NCI-H2107 treated with DMSO at 0.1 percent for 48 hours (cell line): Measurements from ENCODE around the gene PLCB1.
A peak's percentile ranks its signal among the peaks of the same experiment; 100 is the strongest.
"Not testable (repeated sequence)": the region's sequence is repeated elsewhere in the genome, so short reads cannot be mapped to it uniquely, and the experiment has no call there.

ENCODE experiments used
- DNase-seq: peaks from one replicate; lab custom pipeline; 2025; ENCODE audit not compliant: unreplicated experiment; lab: John Stamatoyannopoulos, UW

The PLCB1 gene

DNA sequence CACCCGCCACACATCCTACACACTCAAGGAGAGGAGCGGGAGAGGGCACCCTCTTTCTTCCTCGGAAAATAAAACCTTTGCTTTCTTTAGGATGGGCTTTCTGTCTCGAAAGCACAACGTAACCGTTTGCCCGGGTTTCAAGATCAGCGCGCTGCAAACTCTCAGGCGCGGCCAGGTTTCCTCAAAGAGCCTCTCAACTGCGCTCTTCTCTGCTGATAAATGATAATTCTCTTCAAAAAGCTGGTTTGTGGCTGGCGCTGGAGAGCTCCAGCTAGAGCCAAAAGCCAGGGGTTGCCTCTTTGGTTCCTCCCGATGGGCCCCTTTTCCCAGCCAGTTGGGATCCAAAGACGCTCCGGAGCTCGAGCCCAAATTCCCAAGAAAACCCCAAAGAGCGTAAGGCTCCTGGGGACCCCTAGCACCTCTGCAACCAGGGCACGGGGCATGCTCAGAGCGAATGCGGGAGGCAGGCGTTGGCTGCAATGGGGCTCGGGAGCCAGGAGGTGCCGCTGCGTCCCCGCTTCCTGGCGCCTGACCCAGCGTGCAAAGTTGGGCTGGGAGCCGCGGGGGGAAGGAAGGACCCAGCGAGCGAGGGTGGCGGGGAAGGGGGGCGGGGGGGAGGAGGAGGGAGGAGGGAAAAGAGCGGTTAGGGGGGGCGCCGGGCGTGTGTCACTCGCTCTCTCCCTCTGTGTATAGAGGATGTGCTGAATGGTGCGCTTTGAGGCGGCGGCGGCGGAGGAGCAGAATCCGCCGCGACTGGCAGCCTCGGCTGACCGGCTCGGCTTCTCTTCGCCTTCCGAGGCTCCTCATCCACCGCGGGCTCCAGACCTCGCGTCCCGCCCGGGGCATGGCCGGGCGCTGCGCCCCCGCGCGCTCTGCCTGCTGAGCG is at the start of gene PLCB1:
PLCB1 (plus strand) TSS at position 669 of the 886 bp plus-strand sequence. CDS start 386 bp downstream, outside the sequence.
- peak; percentile 19 for DNase-seq

GRCh38 chr20:8082989-8083388 is 49.1 kb upstream of the PLCB1 start:
- DNase-seq: peak; percentile 62

DNA sequence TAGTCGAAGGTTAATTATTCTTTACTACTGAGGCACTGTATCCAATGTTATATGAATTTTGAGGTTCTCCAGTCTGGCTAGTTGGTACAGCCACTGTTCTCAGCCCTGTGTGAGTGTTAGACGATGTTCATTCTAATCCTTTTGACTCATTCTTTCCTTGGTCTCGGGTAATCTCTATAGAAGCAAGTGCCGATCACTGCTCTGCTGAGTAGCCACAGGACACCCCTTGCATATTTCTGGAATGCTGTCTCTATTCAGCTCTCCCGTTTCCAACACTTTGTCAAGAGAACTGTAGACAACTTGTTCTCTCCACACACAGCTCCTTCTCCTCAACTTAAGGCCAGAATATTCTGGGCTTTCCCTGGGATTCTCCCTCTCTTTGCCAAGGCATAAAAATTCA is 42.4 kb upstream of the PLCB1 start:
- DNase-seq: no peak

- no peak for DNase-seq
These were observed 37.6 kb upstream of the PLCB1 start for GRCh38 chr20:8094415-8094818.

- no peak for DNase-seq
These were observed 37.2 kb upstream of the PLCB1 start for GRCh38 chr20:8094850-8095249.

DNA sequence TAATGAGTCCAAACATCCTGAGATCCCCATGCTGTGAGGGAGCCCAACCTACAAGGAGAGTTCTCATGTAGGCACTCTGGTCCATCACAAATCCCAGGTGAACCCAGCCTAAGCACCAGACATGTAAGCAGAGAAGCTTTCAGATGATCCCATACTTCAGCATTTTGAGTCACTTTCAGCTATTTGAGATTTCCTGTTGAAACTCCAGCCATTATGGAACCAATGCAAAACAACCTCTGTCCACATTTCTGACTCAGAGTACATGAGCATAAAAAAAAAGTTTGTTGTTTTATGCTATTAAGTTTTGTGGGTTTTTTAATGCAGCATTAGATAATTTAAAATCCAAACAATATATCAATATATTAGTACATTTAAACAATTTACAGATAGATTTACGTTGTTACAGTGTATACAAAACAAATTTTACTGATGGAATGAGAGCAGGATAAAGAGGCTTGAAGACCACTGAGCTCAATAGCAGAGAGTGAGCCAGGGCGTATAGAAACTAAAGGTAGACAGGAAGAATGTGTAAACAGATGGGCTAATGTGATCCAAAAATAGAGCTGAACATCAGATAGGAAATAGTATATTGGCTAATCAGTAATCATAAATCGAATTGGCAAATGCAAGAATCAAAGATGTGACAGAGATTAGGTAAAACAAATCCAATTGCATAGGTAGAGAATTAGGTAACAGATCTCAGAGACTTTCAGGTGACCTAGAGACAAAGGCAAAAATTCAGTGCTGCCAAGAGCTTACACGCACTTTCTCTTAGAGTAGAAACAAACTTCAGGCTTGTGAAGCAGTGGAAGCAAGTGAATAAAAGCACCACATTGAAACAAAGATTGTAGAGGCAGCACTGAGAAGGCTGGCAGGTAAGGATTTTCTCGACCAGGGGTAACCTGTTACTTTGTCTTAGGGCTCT is 36.2 kb upstream of the PLCB1 start:
- DNase-seq: no peak

- no peak for DNase-seq
These were observed 34.8 kb upstream of the PLCB1 start for GRCh38 chr20:8097307-8097706.

DNA sequence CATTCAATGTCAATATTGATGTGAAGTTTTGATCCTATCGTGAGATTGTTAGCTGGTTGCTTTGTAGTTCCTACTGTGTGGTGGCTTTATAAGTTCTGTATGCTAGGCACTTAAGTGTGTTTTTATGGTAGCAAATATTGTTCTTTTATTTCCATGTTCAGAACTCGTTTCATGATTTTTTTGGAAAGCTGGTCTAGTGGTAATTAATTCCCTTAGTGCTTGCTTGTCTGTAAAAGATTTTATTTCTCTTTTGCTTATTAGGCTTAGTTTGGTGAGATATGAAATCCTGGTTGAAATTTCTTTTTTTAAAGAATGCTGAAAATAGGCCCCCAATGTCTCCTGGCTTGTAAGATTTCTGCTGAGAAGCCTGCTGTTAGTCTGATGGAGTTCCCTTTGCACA is 27.8 kb upstream of the PLCB1 start:
- DNase-seq: no peak

DNA sequence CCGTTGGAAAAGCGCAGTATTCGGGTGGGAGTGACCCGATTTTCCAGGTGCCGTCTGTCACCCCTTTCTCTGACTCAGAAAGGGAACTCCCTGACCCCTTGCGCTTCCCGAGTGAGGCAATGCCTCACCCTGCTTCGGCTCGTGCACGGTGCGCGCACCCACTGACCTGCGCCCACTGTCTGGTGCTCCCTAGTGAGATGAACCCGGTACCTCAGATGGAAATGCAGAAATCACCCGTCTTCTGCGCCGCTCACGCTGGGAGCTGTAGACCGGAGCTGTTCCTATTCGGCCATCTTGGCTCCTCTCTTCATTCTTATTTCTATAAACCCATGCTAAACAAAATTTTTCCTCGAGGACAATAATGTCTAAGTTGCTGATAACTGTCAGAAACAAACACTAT is 17.5 kb upstream of the PLCB1 start:
- DNase-seq: not testable (repeated sequence)

DNA sequence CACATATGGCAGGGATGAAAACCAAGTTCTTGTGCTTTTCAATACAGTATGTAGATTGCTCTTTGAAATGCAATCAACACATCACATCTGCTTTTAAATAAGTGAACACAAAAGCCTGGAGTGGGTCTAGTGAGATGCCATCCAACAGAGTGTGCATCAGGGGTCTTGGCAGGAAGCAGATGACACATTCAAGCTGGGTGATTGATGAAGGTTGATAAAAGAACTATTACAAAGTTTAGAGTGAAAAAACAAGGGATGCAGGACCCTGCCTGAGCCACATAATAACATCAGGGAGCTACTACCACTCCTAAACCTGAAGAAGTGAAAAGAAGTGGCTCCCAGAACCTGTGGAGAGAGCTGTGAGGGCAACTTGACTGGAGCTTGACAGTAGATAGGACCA is 16.6 kb upstream of the PLCB1 start:
- DNase-seq: no peak

- DNase-seq: no peak
These were observed 15.8 kb upstream of the PLCB1 start for GRCh38 chr20:8116067-8116811.

- DNase-seq: no peak
These were observed 14.4 kb upstream of the PLCB1 start for GRCh38 chr20:8117636-8118035.

DNA sequence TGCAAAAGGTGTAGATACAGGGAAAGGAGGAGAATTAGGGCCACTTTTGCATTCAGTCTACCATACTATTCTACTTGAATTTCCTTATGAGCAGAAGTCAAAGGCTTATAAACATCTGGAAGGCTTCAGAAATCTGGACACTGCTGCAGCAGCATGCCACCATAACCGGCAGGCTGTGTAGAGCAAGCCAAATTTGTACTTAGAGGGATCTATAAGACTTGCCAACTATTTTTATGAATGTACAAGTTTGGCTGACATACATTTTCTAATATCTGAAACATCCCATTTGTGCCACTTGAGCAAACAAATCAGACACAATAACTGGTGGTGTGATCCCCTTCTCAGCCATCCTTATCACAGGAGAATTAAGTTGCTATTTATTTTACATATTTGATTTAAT is 14.0 kb upstream of the PLCB1 start:
- no peak for DNase-seq

GRCh38 chr20:8118760-8119159 is 13.3 kb upstream of the PLCB1 start:
- DNase-seq: no peak

DNA sequence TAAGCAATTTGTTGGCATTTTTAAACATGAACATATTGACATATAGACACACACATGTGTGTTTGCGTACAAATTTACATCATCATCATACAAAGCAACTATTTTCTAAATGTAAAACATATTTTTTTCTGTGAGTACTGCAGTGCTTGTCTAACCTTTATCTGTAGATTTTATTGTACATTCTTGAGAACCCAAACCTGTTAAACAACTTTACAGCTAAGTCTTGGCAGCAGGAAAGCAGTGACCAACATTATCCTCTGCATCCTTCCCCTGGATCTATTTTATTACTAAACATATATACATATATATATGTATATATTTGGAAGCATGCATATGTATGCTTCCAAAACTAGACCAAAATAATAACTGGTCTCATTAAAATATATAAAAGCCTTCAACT is 10.4 kb upstream of the PLCB1 start:
- no peak for DNase-seq

- no peak for DNase-seq
These were observed 7.4 kb upstream of the PLCB1 start for GRCh38 chr20:8124639-8125038.

DNA sequence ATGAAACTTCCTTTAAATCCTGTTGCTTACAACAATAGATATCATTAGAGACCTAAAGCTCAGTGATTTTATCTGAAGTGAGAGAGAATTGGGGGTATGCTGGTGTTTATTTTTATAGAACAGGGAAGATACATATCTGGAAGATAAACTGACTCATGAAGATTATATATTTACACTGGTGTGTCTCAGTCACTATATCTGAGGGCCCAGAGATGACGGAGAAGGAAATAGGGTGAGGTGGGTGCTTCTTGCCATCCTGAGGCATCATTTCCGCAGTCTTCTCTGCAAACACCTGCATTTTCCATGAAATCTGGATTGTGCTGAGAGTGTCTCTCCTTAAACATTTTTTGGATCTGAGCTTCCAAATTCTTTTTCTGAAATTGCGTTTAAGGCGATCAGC is 5.9 kb upstream of the PLCB1 start:
- DNase-seq: no peak

DNA sequence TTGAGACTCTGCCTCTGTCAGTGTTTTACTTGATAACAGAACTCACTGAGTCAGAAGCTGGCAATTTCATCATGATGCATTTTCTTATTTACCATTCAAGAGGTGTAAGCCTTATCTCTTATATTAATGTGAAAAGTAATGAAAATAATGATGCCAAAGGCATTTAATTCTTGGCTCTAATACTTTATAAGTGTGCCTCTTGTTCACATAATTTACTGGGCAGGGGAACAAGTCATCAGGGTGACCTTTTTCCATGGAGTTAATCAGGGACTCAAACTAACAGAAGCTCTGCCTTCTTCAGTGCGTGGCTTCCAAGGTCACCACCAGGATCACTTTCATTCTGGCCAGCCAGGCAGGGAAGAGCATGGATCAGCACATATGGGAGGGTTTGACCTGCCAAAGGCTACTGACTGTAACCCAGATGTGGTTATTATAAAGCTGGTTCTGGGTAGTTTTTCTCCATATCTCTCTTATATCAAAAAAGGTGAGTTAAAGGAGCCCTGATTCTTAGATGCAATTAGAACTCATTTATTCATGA is 5.2 kb upstream of the PLCB1 start:
- DNase-seq: no peak

DNA sequence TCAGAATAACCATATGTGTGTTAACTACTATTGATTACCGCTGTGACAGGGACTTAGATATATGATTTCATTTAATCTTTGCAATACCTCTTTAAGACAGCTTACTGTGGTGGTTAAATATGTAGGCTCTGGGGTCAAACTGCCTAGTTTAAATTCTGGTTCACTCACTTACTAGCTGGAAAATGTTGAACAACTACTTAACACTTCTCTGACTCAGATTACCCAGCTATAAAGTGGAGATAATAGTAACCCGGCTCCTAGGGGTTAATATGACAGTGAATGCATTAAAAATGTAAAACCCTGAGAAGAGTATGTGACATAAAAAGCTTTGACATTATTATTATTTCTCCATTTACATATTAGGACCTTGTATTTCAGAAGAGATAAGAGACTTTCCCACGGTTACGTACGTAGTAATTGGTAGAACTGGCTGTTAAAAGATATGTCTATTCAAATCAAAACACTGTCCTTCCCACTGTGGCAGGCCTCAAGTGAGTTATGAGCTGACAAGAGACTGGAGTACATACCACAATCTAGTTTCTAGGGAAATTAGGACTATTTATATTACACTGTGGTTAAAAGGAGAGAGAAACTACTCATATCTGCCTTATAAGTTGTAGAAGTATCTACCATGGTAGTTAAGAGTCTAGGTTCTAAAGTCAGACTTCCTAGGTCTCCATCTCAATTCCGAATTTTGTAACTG is 4.4 kb upstream of the PLCB1 start:
- no peak for DNase-seq

DNA sequence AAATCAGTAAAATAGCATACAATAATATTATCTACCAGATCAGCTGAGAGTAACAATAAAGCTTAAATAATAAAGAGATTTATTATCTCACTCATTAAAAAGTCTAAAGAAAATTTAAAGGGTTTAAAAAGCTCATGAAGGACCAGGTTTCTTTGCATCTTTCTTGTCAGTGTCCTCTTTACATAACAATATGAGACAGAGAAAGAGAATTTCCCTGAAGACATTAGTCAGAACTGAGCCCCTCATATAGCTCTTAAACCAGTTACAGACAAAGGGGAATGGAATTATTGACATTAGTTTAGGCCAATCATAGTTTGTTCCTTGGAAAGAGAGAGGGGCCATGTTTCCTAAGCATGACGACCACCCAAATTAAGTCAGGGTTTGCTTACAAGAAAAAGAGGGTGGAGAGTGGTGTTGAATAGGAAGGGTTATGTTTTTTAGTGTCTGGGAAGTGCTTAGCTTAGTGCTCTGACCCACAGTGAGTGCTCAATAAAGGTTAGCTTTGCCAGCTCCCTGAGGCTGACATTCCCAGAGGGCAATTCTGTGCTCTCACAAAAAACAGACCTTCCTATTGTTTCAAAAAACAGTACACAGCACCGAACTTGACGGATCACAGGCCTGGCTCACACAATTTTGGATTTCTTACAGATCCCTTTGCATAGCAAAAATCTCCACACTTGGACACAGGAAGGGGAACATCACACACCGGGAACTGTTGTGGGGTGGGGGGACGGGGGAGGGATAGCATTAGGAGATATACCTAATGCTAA is 3.6 kb upstream of the PLCB1 start:
- DNase-seq: no peak
